Gastrocnemius medialis (tissue), 4 donors: ENCODE data around the gene SERPINE3.

Experiments
- CTCF ChIP-seq, 5 experiments: fragments of 450-650 bp in 3 of 5; fragments of 200-600 bp in 2 of 5; sonication (generic) in 2 of 5; IDR thresholded peaks in 4 of 5; conservative IDR thresholded peaks in 1 of 5; 1 replicate in 4 of 5; 2 replicates in 1 of 5; pipeline ENCODE4 v1.5.1; 2016 to 2019; ENCODE audit warnings: antibody characterized with exemption in 5 of 5, mild to moderate bottlenecking in 3 of 5, moderate library complexity in 3 of 5
- POLR2A ChIP-seq, 2 donors: fragments of 450-650 bp; IDR thresholded peaks; one replicate each; pipeline ENCODE4 v1.6.1; 2017; ENCODE audit warnings: antibody characterized with exemption in 2 of 2, mild to moderate bottlenecking in 2 of 2, moderate library complexity in 2 of 2

GRCh38 chr13:51370116-51370515, 30.6 kb downstream of the SERPINE3 start:
- no peak for TF ChIP-seq CTCF (IDR thresholded peaks at IDR 0.05 in 4 of 5, conservative IDR thresholded peaks at IDR 0.05 in 1 of 5)
- no peak for TF ChIP-seq POLR2A (IDR thresholded peaks at IDR 0.05)
